Measurements from ENCODE around the gene PIGA.
A peak's percentile ranks its signal among the peaks of the same experiment; 100 is the strongest.

Gene PIGA

DNA sequence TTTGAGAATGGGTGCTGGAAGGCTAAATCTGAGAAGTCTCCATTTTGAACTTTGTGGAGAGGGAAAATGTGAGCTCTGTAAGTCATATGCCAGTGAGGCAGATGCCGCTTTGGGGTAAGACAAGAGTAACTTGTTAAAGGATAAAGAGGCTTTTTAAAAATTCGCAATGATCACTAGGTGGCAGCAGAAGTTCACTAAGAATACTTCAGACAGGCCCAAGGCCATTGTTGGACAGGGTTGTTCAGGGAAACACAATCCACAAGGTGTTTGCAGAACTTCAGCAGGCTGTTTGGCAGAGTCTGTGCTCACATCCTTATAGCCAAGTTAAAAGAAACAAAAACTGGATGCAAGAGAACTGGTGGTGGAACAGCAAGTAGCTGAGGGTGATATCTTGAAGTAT is 13.7 kb upstream of the PIGA start:
- TF ChIP-seq, protein P1, sequence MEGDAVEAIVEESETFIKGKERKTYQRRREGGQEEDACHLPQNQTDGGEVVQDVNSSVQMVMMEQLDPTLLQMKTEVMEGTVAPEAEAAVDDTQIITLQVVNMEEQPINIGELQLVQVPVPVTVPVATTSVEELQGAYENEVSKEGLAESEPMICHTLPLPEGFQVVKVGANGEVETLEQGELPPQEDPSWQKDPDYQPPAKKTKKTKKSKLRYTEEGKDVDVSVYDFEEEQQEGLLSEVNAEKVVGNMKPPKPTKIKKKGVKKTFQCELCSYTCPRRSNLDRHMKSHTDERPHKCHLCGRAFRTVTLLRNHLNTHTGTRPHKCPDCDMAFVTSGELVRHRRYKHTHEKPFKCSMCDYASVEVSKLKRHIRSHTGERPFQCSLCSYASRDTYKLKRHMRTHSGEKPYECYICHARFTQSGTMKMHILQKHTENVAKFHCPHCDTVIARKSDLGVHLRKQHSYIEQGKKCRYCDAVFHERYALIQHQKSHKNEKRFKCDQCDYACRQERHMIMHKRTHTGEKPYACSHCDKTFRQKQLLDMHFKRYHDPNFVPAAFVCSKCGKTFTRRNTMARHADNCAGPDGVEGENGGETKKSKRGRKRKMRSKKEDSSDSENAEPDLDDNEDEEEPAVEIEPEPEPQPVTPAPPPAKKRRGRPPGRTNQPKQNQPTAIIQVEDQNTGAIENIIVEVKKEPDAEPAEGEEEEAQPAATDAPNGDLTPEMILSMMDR (IDR thresholded peaks at IDR 0.05; ENCODE audit: insufficient read depth, low read length, poor library complexity, severe bottlenecking), result peak; percentile 53
- Histone ChIP-seq H3K4me3 (replicated peaks; ENCODE audit: low read depth, low read length) (no peak overlapping the region), H3K36me3 (ENCODE audit: control insufficient read depth, insufficient read depth, low read length) (no peaks in the 10 kb centered on the region), H3K27me3 (replicated peaks; ENCODE audit: control insufficient read depth, insufficient read depth, low read length) (no peaks in the 10 kb centered on the region)
- DNase-seq (ENCODE audit: extremely low read depth, insufficient read length), result peak; percentile 3

DNA sequence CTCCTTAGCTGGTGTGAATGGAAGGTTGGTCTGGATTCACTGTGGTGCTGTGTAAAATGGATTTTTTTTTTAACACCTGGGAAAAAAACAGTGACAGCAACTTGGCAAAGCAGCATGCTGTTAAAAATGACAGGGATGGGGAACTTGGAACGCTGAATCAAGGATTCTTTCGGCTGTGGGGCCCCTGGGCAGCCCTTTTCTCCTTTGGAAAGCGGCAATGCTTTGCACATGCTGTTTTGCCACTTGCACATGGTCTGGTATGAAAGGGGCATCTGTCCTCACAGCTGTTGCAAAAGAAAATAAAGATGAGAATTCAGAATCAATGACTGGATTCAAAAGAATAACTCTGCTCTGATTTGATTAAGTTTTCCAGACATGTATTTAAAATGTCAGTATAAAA is 10.7 kb upstream of the PIGA start:
- H3K27me3 ChIP-seq (replicated peaks; ENCODE audit: control insufficient read depth, insufficient read depth, low read length), result no peaks in the 10 kb centered on the region
- H3K4me3 ChIP-seq (replicated peaks; ENCODE audit: low read depth, low read length), result no peak overlapping the region
- TF ChIP-seq, protein P1 (IDR thresholded peaks at IDR 0.05; ENCODE audit: insufficient read depth, low read length, poor library complexity, severe bottlenecking), result no peak
- DNase-seq (ENCODE audit: extremely low read depth, insufficient read length), result no peak
- H3K36me3 ChIP-seq (ENCODE audit: control insufficient read depth, insufficient read depth, low read length), result no peaks in the 10 kb centered on the region

DNA sequence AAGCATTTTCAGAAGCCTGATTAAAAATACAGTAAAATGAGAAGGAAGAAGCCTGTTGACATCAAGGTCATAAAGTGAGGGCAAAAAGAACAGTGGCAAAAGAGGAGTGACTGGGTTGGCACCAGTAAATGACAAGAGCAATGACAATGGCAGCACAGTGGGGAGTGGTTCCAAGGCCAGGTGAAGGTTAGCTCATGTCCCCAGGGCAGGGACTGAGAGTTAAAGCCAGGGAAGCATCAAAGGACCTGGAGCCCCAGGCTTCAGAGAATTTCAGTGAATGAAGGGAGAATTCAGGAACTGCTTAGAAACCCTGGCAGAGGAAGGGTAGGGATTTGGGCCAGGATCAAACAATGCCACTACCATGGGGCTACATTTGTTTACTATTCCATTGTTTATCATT is 8.8 kb upstream of the PIGA start:
- H3K27me3 ChIP-seq (replicated peaks; ENCODE audit: control insufficient read depth, insufficient read depth, low read length), result no peaks in the 10 kb centered on the region
- no peak overlapping the region for H3K4me3 ChIP-seq (replicated peaks; ENCODE audit: low read depth, low read length)
- DNase-seq (ENCODE audit: extremely low read depth, insufficient read length), result no peak
- H3K36me3 ChIP-seq (ENCODE audit: control insufficient read depth, insufficient read depth, low read length), result no peaks in the 10 kb centered on the region
- TF ChIP-seq, protein P1 (IDR thresholded peaks at IDR 0.05; ENCODE audit: insufficient read depth, low read length, poor library complexity, severe bottlenecking), result no peak

DNA sequence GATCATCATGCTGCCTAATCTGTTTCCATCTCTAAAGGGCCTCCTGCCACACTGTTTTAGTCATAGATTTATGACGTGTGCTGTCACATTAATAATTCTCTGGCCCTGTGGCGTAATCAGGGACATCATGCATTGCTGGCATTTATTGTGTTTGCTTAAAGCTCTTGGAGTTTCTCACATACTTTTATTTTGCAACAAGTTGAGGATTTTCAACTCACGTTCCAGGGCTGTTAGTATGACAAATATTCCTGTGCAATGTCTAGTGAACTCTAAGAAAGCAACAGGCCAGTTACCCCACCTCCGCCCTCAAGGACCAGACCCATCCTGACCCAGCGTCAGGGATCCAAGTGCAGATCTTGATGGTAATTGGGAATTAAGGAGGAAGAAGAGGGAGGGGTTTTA is 7.8 kb upstream of the PIGA start:
- H3K27me3 ChIP-seq (replicated peaks; ENCODE audit: control insufficient read depth, insufficient read depth, low read length), result no peaks in the 10 kb centered on the region
- H3K36me3 ChIP-seq (ENCODE audit: control insufficient read depth, insufficient read depth, low read length), result no peaks in the 10 kb centered on the region
- DNase-seq (ENCODE audit: extremely low read depth, insufficient read length), result no peak
- TF ChIP-seq, protein P1 (IDR thresholded peaks at IDR 0.05; ENCODE audit: insufficient read depth, low read length, poor library complexity, severe bottlenecking), result no peak
- no peak overlapping the region for H3K4me3 ChIP-seq (replicated peaks; ENCODE audit: low read depth, low read length)

DNA sequence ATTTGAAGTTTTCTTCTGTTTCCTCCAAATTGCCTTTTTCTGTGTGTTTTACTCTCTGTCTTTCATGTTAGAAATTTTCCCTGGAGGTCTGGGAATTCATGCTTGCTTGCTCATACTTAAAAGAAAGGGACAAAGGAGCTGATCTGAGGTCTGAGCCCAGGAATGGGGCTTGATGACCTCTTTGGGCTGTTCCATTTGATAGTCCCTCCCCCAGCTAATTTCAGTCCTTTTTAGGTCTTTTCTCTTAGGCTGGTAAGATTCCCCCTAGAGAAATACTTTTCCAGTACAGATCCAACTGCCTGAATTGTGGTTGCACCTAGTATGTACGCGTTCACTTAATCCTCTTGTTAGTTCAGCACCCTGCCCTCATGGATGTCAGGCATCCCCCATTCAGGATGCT is 5.5 kb upstream of the PIGA start:
- TF ChIP-seq, protein P1 (IDR thresholded peaks at IDR 0.05; ENCODE audit: insufficient read depth, low read length, poor library complexity, severe bottlenecking), result no peak
- no peaks in the 10 kb centered on the region for H3K36me3 ChIP-seq (ENCODE audit: control insufficient read depth, insufficient read depth, low read length)
- DNase-seq (ENCODE audit: extremely low read depth, insufficient read length), result no peak
- H3K27me3 ChIP-seq (replicated peaks; ENCODE audit: control insufficient read depth, insufficient read depth, low read length), result no peaks in the 10 kb centered on the region
- H3K4me3 ChIP-seq (replicated peaks; ENCODE audit: low read depth, low read length), result no peak overlapping the region

DNA sequence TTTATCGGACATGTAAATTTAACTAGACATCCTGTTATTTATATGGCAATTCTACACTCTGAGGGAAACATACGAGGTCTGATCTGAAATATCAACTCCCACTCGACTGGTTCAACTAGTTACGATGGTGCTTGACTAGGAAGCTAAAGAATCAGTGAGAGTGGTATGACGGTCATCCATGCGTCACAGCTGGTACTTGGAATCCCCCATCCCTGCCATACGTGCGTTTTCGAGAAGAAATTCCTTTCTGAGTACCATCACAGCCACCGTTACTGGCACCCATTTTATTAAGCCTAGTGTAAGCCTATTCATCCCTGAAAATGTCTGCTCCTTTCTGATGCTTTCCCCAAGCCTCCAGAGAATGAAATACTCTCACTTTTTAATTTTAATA is 695 bp upstream of the PIGA start:
- DNase-seq (ENCODE audit: extremely low read depth, insufficient read length), result no peak
- Histone ChIP-seq H3K36me3 (ENCODE audit: control insufficient read depth, insufficient read depth, low read length) (no peaks in the 10 kb centered on the region), H3K4me3 (replicated peaks; ENCODE audit: low read depth, low read length) (peak overlapping the region; percentile 57), H3K27me3 (replicated peaks; ENCODE audit: control insufficient read depth, insufficient read depth, low read length) (no peaks in the 10 kb centered on the region)
- TF ChIP-seq, protein P1 (IDR thresholded peaks at IDR 0.05; ENCODE audit: insufficient read depth, low read length, poor library complexity, severe bottlenecking), result no peak

All from GM06990 (cell line).